ENCODE measurements around the gene TMEM121.

TMEM121 gene

DNA sequence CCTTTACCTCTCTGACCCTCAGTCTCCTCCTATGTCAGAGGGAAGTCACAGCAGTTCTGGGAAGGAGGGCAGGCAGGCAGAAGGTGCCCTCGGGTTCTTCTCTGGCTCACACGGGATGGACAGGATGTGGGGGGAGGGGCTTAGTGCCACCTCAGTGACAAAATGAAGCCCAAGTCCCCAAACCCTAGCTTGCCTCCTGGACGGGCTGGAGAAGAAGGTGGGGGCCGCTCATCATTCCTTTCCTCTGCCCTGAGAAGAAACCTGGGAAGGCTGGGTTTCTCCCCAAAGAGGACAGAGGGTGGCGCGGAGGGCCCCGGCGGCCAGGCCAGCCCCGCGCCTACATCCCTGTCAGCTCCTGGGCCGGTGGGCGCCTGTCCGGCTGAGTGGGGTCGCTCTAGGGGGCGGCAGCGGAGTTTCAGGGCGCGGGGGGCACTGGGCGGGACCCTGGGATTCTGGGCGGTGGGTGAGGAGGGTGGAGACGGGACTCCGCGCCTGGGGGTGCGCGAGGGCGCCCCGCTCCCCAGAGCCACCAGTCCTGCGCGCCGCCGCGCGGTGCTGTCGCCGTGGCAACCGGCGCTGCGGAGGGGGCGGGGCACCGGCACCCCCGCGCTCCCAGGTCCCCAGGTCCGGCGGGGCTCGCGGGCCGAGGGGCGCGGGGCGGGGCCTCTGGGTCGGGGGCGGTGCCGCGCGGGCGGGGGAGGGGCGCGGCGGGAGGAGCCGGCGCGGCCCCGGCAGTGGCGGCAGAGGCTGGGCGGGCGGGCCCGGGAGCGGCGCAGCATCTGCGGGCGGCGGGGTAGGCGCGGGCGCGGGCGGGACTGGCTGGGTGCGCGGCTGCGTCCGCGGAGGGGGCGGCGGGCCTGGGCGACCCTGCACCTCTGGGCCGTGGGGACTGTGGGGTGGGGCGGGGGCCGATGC, at the start of gene TMEM121:
Gene TMEM121 (plus strand): TSS at position 723 of the 915 bp plus-strand sequence. CDS start 2,252 bp downstream, outside the sequence.
- peak within 1 kb of the TSS; percentile 39 for H3K4me3 ChIP-seq (ENCODE audit: control insufficient read depth, low read depth, low read length)
- DNase-seq (ENCODE audit: low read depth), result no peak
- TF ChIP-seq, protein P1, sequence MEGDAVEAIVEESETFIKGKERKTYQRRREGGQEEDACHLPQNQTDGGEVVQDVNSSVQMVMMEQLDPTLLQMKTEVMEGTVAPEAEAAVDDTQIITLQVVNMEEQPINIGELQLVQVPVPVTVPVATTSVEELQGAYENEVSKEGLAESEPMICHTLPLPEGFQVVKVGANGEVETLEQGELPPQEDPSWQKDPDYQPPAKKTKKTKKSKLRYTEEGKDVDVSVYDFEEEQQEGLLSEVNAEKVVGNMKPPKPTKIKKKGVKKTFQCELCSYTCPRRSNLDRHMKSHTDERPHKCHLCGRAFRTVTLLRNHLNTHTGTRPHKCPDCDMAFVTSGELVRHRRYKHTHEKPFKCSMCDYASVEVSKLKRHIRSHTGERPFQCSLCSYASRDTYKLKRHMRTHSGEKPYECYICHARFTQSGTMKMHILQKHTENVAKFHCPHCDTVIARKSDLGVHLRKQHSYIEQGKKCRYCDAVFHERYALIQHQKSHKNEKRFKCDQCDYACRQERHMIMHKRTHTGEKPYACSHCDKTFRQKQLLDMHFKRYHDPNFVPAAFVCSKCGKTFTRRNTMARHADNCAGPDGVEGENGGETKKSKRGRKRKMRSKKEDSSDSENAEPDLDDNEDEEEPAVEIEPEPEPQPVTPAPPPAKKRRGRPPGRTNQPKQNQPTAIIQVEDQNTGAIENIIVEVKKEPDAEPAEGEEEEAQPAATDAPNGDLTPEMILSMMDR (conservative IDR thresholded peaks at IDR 0.05; ENCODE audit: control insufficient read depth, insufficient read depth, low read depth, low read length), result no peak

DNA sequence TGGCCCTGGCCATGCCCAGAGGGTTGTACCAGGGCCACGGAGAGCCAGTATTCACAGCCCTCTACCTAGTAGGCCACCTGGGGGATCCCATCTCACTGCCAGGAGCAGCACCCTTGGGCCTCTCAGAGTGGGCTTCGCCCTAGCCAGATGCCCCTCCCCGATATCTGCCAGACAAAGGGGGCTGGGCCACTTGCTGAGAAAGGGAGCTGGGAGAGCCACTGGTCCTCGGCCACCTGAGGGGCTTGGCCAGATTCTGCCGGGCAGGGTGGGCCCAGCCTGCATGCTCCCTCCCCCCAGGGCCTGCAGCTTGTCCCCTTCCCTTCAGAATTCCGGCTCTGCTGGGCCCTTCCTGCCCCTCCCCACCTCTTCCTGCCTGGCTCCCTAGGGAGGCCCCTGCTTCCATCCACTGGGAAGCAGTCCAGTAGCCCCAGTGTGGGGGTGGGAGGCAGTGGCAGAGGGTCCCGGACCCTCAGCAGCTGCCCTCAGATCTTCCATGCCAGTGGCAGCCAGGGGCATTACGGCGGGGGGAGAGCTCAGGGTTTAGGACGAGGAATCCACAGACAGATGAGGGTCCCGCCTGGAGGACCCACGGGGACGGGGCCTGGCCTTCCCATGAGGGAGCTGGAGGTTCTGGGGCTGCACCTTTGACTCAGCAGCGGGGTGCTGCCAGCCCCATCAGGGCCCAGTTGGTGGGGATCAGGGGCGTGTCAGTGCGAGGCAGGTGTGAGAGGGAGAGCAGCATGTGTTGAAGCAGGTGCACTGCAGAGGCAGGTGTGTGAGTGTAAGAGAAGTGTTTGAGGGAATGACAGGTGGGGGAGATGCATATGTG, 49.3 kb upstream of the TMEM121 start:
- DNase-seq (ENCODE audit: low read depth), result no peak
- TF ChIP-seq, protein P1 (conservative IDR thresholded peaks at IDR 0.05; ENCODE audit: control insufficient read depth, insufficient read depth, low read depth, low read length), result no peak
- H3K4me3 ChIP-seq (ENCODE audit: control insufficient read depth, low read depth, low read length), result no peak overlapping the region

DNA sequence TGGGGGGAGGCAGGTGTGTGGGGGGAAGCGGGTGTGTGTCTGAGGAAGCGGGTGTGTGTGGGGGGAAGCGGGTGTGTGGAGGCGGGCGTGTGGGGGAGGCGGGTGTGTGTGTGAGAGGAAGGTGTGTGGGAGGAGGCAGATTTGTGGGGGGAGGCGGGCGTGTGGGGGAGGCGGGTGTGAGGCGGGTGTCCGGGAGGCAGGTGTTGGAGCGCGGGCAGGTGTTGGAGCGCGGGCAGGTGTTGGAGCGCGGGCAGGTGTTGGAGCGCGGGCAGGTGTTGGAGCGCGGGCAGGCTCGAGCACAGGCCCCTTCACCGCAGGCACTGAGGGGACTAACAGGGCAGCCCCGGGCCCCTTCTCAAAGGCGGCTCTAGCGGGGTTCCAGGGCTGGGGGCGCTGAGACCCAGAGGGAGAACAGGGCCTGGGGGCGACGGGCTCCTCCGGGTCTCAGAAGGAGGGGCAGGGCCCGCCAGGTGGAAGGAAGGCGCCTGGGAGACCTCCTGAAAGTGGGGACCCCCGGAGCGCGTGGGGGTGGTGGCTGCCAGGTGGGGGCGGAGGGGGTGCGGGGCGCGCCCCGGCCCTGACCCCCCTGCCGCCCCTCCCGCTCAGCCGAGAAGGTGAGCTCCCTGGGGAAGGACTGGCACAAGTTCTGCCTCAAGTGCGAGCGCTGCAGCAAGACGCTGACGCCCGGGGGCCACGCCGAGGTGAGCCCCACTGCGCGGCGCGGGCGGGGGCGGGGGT, 48.6 kb upstream of the TMEM121 start:
- no peak for DNase-seq (ENCODE audit: low read depth)
- H3K4me3 ChIP-seq (ENCODE audit: control insufficient read depth, low read depth, low read length), result no peak overlapping the region
- TF ChIP-seq, protein P1 (conservative IDR thresholded peaks at IDR 0.05; ENCODE audit: control insufficient read depth, insufficient read depth, low read depth, low read length), result no peak

DNA sequence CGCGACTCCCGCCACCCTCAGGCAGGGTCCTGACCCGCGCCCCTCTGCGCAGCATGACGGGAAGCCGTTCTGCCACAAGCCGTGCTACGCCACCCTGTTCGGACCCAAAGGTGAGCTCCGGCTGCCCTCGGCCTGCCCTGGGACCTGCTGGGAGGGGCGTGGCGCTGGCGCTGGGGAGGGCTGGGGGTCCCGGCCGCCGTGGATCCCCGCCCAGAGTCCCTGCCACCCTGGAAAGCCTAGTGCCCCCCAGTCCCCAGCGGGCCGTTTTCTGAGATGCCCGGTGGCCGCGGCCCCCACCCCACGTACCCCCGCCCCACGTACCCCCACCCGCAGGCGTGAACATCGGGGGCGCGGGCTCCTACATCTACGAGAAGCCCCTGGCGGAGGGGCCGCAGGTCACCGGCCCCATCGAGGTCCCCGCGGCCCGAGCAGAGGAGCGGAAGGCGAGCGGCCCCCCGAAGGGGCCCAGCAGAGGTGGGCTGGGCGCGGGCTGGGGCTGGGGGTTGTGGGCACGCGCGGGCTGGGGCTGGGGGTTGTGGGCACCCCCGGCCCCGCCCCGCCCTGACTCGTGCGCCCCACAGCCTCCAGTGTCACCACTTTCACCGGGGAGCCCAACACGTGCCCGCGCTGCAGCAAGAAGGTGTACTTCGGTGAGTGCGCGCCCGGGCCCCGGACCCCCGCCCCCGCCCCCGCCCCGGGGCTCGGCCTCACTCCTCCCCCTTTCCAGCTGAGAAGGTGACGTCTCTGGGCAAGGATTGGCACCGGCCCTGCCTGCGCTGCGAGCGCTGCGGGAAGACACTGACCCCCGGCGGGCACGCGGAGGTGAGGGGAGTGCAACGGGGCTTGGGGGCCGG, 47.8 kb upstream of the TMEM121 start:
- TF ChIP-seq, protein P1 (conservative IDR thresholded peaks at IDR 0.05; ENCODE audit: control insufficient read depth, insufficient read depth, low read depth, low read length), result no peak
- no peak for DNase-seq (ENCODE audit: low read depth)
- no peak overlapping the region for H3K4me3 ChIP-seq (ENCODE audit: control insufficient read depth, low read depth, low read length)

DNA sequence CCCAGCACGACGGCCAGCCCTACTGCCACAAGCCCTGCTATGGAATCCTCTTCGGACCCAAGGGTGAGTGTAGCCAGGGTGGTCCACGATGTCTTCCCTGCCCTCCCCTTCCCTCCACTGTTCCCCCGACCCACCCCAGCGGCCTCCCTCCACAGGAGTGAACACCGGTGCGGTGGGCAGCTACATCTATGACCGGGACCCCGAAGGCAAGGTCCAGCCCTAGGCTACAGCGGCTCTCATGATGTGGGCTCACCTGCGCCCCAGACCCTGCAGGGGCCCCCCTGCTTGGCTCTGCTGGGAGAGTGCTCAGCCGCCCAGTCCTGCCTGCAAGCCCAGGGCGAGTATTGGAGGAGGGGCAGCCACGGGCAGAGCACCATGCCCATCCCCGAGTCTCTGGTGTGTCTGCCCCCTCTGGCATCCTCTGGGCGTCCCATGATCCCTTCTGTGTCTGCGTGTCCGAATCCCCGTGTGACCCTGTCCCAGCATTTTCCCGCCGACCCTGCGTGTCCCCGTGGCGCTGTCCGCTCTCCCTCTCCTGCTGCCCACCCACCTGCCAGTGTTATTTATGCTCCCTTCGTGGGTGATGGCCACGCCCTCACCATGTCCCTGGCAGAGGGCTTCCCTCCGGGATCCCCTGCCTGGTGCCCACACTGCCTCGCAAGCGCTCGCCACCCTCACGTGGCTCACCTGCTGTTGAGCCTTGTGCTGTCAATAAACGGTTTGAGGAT, 46.8 kb upstream of the TMEM121 start:
- TF ChIP-seq, protein P1 (conservative IDR thresholded peaks at IDR 0.05; ENCODE audit: control insufficient read depth, insufficient read depth, low read depth, low read length), result no peak
- H3K4me3 ChIP-seq (ENCODE audit: control insufficient read depth, low read depth, low read length), result no peak overlapping the region
- no peak for DNase-seq (ENCODE audit: low read depth)
